OCI-LY7 (cell line): ENCODE results near the gene RNF150. TPM values are rescaled to one million over a fixed set of nuclear protein-coding genes. Genes with fewer than 3 reads are reported as not detected.
A peak's percentile ranks its signal among the peaks of the same experiment; 100 is the strongest.

Source experiments
- BruUV-seq: library from RNA; stranded (reverse); fragments of 400-500 nt; replicated peaks from 2 replicates; lab custom pipeline; 2021; lab: Mats Ljungman, UMichigan
- CTCF ChIA-PET: fragments of 300-600 bp; sonication (Branson Sonifier 250); formaldehyde crosslinking; loops from one replicate; lab custom pipeline; 2022; ENCODE audit warnings: antibody characterized with exemption; ENCODE audit not compliant: unreplicated experiment; lab: Charles Lee
- POLR2A ChIA-PET: fragments of 300-600 bp; sonication (Branson Sonifier 250); formaldehyde crosslinking; loops from one replicate; lab custom pipeline; 2022; ENCODE audit warnings: antibody characterized with exemption; lab: Charles Lee
- DNase-seq: peaks from one replicate; pipeline ENCODE4 v3.0.0-alpha.2; 2015; ENCODE audit warnings: low spot score
- H2AFZ ChIP-seq: fragments of 200-600 bp; sonication (generic), shearing (Covaris generic); 2 replicates; pipeline ENCODE4 v1.6.1; 2014; ENCODE audit warnings: mild to moderate bottlenecking, antibody characterized with exemption, low read length, moderate library complexity
- H3K27ac ChIP-seq: fragments of 200-600 bp; sonication (generic); 2 replicates; pipeline ENCODE4 v1.5.1; 2014; ENCODE audit warnings: mixed run types, low read depth, mild to moderate bottlenecking, moderate library complexity, low read length, inconsistent platforms; ENCODE audit not compliant: poor library complexity, severe bottlenecking
- H3K36me3 ChIP-seq: fragments of 200-600 bp; sonication (generic); 2 replicates; pipeline ENCODE4 v1.6.1; 2014; ENCODE audit warnings: mild to moderate bottlenecking, antibody characterized with exemption, low read length, moderate library complexity, mixed read lengths; ENCODE audit not compliant: insufficient read depth
- H3K4me1 ChIP-seq: fragments of 200-600 bp; sonication (generic); 2 replicates; pipeline ENCODE4 v1.5.1; 2014; ENCODE audit warnings: mild to moderate bottlenecking, low read length; ENCODE audit not compliant: insufficient read depth, poor library complexity, severe bottlenecking
- H3K4me2 ChIP-seq: fragments of 200-600 bp; sonication (generic); 2 replicates; pipeline ENCODE4 v1.6.1; 2014; ENCODE audit warnings: mild to moderate bottlenecking, low read length
- H3K4me3 ChIP-seq: fragments of 200-600 bp; sonication (generic); 2 replicates; pipeline ENCODE4 v1.5.1; 2014; ENCODE audit warnings: mild to moderate bottlenecking, low read depth, low read length; ENCODE audit not compliant: poor library complexity, severe bottlenecking
- H3K79me2 ChIP-seq: fragments of 200-600 bp; sonication (generic); 2 replicates; pipeline ENCODE4 v1.6.1; 2016; ENCODE audit warnings: low read depth, mild to moderate bottlenecking, low read length, moderate library complexity, mixed read lengths; ENCODE audit not compliant: insufficient read depth
- H3K9me2 ChIP-seq: fragments of 200-600 bp; sonication (generic); 2 replicates; pipeline ENCODE4 v1.6.1; 2016; ENCODE audit warnings: mild to moderate bottlenecking, low read length, mixed read lengths; ENCODE audit not compliant: insufficient read depth
- H3K9me3 ChIP-seq: fragments of 200-600 bp; sonication (generic); 2 replicates; pipeline ENCODE4 v1.6.1; 2014; ENCODE audit warnings: mild to moderate bottlenecking, mixed run types, low read length, mixed read lengths
- H4K20me1 ChIP-seq: fragments of 200-600 bp; sonication (generic); 2 replicates; pipeline ENCODE4 v1.6.1; 2014; ENCODE audit warnings: mild to moderate bottlenecking, antibody characterized with exemption, low read length, moderate library complexity, mixed read lengths; ENCODE audit not compliant: insufficient read depth
- EZH2phosphoT487 ChIP-seq: fragments of 200-600 bp; sonication (generic); IDR thresholded peaks from 2 replicates; pipeline ENCODE4 v1.6.1; 2018; ENCODE audit warnings: low read depth, borderline replicate concordance, mild to moderate bottlenecking, mixed run types, antibody characterized with exemption, low read length, moderate library complexity, mixed read lengths
- intact Hi-C: fragments of 100-400 bp; cut with micrococcal nuclease; formaldehyde crosslinking; loops from one replicate; pipeline ENCODE4 v1.10.0; 2022; ENCODE audit not compliant: unreplicated experiment
- total RNA-seq, 2 experiments: library from RNA; depleted of rRNA in 1 of 2; stranded (reverse); fragments of >200 nt in 1 of 2; shearing (Covaris generic) in 1 of 2; gene quantifications; 2 replicates each; pipeline ENCODE4 v1.2.3, GENCODE V29; 2014 to 2022
- TF ChIP-seq, protein P1 (sequence below): fragments of 200-600 bp; sonication (generic); conservative IDR thresholded peaks from 2 replicates; pipeline ENCODE4 v1.5.1; 2014; ENCODE audit warnings: mild to moderate bottlenecking, antibody characterized with exemption, low read length, moderate library complexity, mixed read lengths

Gene RNF150
- total RNA-seq, 2 experiments from 2014 or later = not detected

DNA sequence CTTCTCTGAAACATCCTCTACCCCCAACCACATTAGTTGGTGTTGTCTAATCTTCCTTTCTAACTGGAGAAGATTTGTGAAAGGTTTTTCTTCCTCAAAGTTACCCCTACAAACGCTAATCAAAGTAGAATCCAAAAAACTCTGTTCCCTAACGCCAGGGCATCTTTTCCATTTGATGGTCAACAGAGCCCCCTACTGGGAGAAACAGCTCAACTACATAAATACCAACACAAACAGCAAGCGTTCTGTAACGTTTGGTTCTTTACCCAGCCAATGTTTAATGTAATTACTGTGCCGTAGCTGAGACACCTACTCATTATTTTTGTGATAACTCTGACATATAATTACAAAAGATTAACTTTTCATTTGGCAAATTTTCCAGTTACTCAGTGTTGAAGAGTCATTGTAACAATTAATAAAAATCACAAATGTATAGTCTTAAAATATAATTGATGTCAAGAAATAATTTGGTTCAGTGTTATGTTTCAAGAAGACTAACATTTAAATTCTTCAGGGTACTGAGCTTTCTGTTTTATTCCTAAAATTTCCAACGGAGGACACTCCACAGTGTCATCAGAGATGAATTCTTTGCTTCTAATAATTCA is 282.1 kb downstream of the RNF150 start:
- H3K4me2 ChIP-seq = peak overlapping the region; percentile 18; the same call in 1 of the 2 replicates
- no peaks in the 10 kb centered on the region for H3K9me2 ChIP-seq
- H3K79me2 ChIP-seq = no peaks in the 10 kb centered on the region
- TF ChIP-seq, protein P1, sequence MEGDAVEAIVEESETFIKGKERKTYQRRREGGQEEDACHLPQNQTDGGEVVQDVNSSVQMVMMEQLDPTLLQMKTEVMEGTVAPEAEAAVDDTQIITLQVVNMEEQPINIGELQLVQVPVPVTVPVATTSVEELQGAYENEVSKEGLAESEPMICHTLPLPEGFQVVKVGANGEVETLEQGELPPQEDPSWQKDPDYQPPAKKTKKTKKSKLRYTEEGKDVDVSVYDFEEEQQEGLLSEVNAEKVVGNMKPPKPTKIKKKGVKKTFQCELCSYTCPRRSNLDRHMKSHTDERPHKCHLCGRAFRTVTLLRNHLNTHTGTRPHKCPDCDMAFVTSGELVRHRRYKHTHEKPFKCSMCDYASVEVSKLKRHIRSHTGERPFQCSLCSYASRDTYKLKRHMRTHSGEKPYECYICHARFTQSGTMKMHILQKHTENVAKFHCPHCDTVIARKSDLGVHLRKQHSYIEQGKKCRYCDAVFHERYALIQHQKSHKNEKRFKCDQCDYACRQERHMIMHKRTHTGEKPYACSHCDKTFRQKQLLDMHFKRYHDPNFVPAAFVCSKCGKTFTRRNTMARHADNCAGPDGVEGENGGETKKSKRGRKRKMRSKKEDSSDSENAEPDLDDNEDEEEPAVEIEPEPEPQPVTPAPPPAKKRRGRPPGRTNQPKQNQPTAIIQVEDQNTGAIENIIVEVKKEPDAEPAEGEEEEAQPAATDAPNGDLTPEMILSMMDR = peak; percentile 100
- no peak for TF ChIP-seq EZH2phosphoT487
- DNase-seq = peak; percentile 86
- no TSS peak for BruUV-seq
- H3K9me3 ChIP-seq = no peaks in the 10 kb centered on the region
- H3K36me3 ChIP-seq = no peaks in the 10 kb centered on the region
- CTCF ChIA-PET = interaction anchor here (0.6 to 1.1 kb wide), 2 partner anchors 214 to 242 kb away, joined by 3 read pairs; no protein-coding TSS in a partner anchor
- POLR2A ChIA-PET = interaction anchor here (0.6 to 1.6 kb wide), 11 partner anchors 16 to 478 kb away, joined by 3 to 8 read pairs (median 3); partner anchors contain the start of genes SCOC and TBC1D9
- intact Hi-C loops = loop anchor here (1.0 to 5.0 kb wide), 8 partner anchors 43 to 491 kb away; partner anchors contain the start of genes CLGN, ELMOD2 and TBC1D9
- peak overlapping the region; percentile 72; the same call in 1 of the 2 replicates for H2AFZ ChIP-seq
- no peak overlapping the region for H3K27ac ChIP-seq
- H4K20me1 ChIP-seq = no peaks in the 10 kb centered on the region
- H3K4me1 ChIP-seq = peaks cover 27% of the 10 kb centered on the region
- no peak overlapping the region for H3K4me3 ChIP-seq

- ChIA-PET POLR2A (interaction anchor here (0.7 to 1.2 kb wide), 3 partner anchors 93 to 215 kb away, joined by 3 read pairs; partner anchors contain the start of gene TBC1D9), CTCF (interaction anchor here (0.7 kb wide), 1 partner anchor 490 kb away, joined by 3 read pairs; no protein-coding TSS in a partner anchor)
- intact Hi-C loops = no loop called here
- Histone ChIP-seq H3K4me2 (no peak overlapping the region), H3K79me2 (no peaks in the 10 kb centered on the region), H3K36me3 (no peaks in the 10 kb centered on the region; the same call in 1 of the 2 replicates), H3K9me2 (no peaks in the 10 kb centered on the region), H3K27ac (no peak overlapping the region), H3K4me3 (no peak overlapping the region), H3K9me3 (no peaks in the 10 kb centered on the region), H4K20me1 (no peaks in the 10 kb centered on the region), H2AFZ (no peak overlapping the region), H3K4me1 (peaks cover 27% of the 10 kb centered on the region)
- no peak for DNase-seq
- no TSS peak for BruUV-seq
- TF ChIP-seq EZH2phosphoT487 = no peak
- TF ChIP-seq, protein P1 = no peak
Measured at GRCh38 chr4:140849526-140849925, 283.7 kb downstream of the RNF150 start.

DNA sequence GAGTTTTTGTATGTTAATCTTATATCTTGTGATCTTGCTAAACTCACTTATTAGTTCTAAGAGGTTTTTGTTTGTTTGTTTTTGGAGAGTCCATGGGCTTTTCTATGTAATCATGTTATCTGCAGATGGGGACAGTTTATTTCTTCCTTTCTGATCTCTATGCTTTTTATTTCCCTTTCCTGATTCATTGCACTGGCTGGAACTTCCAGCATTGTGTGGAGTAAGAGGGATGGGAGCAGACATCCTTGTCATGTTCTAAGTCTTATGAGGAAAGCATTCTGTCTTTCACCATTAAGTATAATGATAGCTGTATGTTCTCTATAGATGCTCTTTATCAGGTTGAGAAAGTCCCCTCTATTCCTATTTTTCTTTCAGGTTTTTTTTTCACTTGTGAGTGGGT is 286.5 kb downstream of the RNF150 start:
- Histone ChIP-seq H3K9me2 (no peaks in the 10 kb centered on the region), H2AFZ (no peak overlapping the region), H3K4me1 (peaks cover 24% of the 10 kb centered on the region), H3K27ac (no peak overlapping the region), H3K9me3 (no peaks in the 10 kb centered on the region), H3K4me2 (no peak overlapping the region), H3K4me3 (no peak overlapping the region), H3K79me2 (no peaks in the 10 kb centered on the region), H3K36me3 (no peaks in the 10 kb centered on the region; the same call in 1 of the 2 replicates), H4K20me1 (no peaks in the 10 kb centered on the region)
- ChIA-PET CTCF (no interaction called here), POLR2A (interaction anchor here (0.6 to 1.3 kb wide), 3 partner anchors 9 to 468 kb away, joined by 3 to 5 read pairs (median 3); no protein-coding TSS in a partner anchor)
- TF ChIP-seq EZH2phosphoT487 = no peak
- TF ChIP-seq, protein P1 = no peak
- DNase-seq = no peak
- intact Hi-C loops = no loop called here
- BruUV-seq = no TSS peak
